SW480 (cell line): ENCODE measurements around the gene ELFN1.

Experiments
- DNase-seq: peaks from one replicate; pipeline ENCODE4 v3.0.0-alpha.2; 2016; ENCODE audit warnings: low spot score

Gene ELFN1

DNA sequence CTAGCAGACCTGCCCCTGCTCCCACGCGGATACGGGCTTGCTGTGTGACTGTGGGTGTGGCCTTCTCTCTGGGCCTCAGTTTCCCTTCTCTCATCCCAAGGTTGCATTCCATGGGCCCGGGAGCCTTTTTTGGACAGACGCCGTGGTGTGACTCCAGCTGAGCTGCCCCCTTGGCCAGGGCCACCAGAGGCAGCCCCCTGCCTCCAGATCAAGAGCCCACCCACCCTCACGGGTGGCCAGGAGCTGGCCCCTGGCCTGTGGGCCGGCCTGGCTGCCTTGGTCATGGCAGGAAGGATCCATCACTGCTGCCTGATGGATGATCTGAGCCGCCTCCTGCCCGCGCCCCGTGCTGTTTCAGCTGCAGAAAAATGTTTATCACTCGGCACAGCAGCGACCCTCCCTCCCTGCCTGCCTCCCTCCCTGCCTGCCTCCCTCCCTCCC lies 27.8 kb upstream of the ELFN1 start:
- no peak for DNase-seq

GRCh38 chr7:1643270-1644092 lies 26.6 kb upstream of the ELFN1 start:
- no peak for DNase-seq

GRCh38 chr7:1644341-1645070 lies 25.6 kb upstream of the ELFN1 start:
- no peak for DNase-seq

GRCh38 chr7:1645071-1645409 lies 25.0 kb upstream of the ELFN1 start:
- no peak for DNase-seq

DNA sequence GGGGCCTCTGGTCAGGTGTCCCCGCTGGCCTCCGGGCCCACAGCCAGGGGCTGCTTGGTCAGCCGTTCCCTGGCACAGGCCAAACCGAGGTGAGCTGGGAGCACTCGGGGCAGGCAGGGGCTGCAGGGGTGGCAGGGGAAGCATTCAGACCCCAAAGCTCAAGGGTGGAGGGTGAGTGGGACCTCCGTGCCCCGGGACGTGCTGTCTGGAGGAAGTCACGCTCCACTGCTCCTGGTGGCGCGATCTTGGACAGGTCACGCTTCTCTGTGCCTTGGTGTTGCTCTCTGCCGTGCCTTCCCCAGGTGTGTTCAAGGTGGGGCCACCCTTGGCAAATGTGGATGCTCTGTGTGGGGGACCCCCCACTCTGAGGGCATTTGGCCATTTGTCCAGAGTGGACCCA lies 24.6 kb upstream of the ELFN1 start:
- no peak for DNase-seq

DNA sequence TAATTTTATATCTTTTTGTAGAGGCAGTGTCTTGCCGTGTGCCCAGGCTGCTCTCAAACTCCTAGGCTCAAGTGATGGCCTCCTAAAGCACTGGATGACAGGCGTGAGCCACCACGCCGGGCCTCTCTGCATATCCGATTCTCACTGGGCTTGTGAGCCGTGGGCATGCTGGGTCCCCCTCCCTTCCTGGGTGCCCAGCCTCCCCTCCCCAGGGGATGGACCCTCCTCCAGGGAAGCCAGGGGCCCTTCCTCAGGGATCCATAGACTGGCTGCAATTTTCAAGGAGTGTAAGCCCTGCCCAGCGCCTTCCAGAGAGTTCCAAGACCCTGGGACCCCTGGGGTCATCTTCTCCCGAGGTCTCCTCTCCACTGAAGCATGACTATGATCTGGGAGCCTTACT lies 23.7 kb upstream of the ELFN1 start:
- DNase-seq, result no peak

DNA sequence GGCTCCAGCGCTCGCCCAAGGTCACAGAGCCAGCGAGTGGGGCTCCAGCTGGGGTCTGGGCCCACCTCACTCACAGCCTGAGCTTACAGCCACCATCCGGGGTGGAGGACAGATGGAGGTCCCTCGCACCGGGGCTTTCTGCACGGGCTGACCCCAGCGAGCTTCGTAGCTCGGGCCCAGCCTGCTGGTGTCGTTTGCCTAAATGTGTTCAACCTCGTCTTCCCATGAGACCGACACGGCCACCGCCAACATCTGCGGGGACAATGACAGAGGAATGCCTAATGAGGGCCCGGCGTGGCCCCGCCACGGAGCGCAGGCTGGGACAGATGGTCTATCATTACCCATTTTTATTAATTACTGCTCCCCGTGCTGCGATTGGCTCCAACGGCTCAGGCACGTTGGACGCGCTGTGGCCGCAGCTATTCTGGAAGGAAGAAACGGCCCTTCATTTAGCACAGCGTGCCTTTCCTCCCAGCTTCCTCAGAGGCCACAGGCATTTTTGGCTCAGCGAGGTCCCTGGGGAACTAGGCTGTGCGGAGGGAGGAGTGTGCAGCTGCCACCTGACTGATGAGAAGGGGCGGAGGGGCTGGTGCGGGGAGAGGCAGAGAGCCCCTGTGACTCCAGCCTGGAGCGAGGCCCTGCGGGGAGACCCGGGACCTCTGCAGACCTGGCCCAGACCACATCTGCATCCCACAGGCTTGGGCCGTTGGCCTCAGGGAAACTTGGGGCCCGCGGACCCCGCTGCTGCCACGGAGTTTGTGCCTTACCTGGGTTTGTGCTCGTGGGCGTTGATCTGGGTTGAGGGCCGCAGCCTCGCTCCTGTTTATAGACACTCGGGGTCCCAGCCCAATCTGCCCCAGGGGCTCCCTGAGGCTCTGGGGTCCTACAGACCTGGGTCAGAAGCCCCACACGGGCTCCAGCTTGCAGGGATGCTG lies 22.9 kb upstream of the ELFN1 start:
- no peak for DNase-seq

DNA sequence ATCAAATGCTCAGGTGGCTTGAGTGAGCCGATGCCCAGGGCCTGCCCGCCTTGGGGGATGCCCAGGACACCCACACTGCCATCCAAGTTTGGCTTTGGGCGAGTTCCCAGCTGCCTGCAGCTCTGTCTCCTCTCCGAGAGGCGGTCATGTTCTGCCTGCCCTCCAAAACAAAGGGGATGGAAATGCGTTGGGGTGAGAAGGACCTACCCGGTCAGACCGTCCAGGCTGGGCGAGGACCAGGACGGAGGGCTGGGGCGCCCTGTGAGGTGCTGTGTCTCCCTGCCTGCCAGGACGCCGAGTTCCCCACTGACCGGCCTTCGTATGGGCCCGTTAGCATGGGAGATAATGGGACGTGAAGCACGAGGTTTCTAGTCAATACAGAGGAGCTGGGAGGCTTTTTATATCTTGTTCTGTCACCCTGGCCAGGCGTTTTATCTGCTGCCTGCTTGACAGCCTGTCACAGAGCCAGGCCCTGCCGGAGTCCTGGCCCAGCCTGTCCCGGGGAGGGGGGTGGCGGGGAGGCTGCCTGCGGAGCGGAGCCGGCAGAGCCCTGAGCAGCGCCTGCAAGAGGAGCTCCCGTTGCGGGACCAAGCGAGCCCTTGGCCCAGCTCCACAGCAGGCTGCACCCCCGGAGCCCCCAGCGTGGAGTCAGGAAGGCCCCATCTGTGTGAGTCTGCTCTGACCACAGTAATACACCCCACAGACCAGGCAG lies 22.0 kb upstream of the ELFN1 start:
- no peak for DNase-seq

DNA sequence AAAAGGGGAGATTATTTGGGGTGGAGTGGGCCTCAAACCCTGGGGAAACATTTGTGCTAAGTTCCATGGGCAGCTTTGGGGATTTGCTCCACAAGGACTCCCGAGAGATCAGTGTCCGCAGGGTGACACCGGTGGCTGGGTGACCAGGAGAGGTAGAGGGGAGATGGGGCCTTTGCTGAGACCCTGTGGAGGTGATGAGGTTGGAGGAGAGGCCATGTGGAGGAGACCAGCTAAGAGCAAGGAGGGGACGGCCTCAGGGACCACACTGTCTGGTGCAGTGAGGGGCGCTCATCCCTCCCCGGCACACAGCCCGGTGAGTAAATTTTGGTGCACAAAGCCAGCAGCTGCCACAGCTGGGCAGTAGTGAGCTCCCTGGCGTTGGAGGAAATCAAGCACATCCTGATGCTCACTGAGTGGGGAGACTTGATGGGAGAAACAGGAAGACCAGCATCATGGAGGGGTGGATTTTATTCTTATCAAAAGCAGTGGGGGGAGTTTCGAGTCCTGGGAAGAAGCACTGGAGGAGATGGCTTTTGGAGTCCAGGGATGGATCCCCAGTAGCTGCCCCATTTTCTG lies 20.2 kb upstream of the ELFN1 start:
- no peak for DNase-seq

- no peak for DNase-seq
These were observed 19.6 kb upstream of the ELFN1 start for GRCh38 chr7:1650363-1651030.

- DNase-seq, result no peak
These were observed 19.0 kb upstream of the ELFN1 start for GRCh38 chr7:1651031-1651446.

DNA sequence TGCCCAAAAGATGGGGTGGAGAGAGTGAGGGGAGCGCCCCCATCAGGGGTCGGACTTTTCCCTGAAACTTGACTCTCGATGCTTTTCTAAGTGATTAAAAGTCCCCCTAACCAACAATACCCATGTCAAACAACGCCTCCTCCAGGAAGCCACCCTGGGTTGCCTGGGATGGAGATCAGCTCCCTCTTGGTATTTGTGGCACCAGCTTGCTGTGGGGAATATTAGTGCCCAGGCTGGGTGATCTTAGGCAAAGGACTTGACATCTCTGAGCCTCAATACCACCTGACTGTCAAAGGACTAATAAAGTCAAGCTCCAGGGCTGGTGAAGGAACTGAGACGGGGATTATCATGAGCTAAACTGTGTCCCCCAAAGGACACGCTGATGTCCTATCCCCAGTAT lies 18.2 kb upstream of the ELFN1 start:
- DNase-seq, result no peak

DNA sequence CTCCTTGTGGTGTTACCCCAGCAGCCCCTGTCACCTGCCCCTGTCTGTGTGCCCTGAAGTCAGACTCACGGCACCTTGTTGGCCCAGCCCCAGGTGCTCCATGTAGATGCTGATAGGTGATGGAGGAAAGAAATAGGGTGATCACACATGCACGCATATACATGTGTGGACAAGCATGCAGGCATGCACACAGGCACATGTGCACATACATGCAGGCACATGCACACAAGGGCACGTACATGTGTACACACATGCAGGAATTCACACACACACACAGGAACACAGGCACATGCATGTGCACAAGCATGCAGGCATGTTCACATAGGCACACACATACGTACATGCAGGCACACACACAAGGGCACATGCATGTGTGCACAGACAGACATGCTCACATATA lies 16.6 kb upstream of the ELFN1 start:
- DNase-seq, result no peak

DNA sequence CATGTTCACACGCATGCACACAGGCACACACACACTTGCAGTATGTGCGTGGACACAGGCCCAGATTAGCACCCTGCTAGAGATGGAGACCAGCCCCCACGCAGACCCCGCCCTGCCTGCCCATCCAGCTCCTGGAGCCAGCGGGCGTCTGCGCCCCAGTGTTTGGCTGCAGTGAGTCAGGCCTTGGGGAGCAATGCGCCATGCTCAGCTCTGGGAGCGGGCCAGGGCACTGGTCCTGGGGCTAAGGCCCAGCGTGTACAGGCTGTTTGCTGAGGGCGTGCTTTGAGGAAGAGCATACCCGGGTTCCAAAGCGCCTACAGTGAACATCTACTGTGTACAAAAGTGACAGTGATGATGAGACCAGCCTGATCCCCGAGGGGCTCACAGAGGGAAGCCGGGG lies 16.0 kb upstream of the ELFN1 start:
- DNase-seq, result no peak

- DNase-seq, result no peak
These were observed 15.2 kb upstream of the ELFN1 start for GRCh38 chr7:1654738-1655475.

GRCh38 chr7:1659696-1660095 lies 10.4 kb upstream of the ELFN1 start:
- DNase-seq, result no peak

- DNase-seq, result no peak
These were observed 8.6 kb upstream of the ELFN1 start for GRCh38 chr7:1661461-1661860.

GRCh38 chr7:1662101-1662500 lies 8.0 kb upstream of the ELFN1 start:
- DNase-seq, result no peak

DNA sequence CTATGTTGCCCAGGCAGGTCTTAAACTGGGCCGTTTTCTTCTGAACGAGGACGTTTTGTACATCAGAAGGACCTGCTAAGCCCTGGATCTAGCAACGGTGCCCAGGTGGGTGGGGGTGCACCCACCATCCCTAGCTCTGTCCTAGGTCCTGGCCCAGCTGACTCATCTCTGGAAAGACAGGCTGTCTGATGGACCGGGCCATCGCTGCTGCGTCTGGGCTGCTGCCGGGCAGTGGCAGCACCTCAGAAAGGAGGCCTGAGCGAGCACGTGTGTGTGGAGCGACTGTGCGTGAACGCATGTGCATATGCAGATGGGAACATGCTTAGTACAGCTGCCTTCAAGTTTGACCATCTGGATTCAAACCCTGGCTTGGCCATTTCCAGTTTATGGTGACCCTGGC lies 7.3 kb upstream of the ELFN1 start:
- DNase-seq, result no peak

- DNase-seq, result no peak
These were observed 6.9 kb upstream of the ELFN1 start for GRCh38 chr7:1663223-1663622.
